ENCODE data around the gene PIK3R3. TPM values are rescaled to one million over a fixed set of nuclear protein-coding genes. Genes with fewer than 3 reads are reported as not detected.

The PIK3R3 gene
- total and polyA plus RNA-seq, 2 donors (not counting 3 experiments of a cell fraction or from before 2014, with no cell fraction given) = 7.5 to 14.3 TPM

GRCh38 chr1:46102769-46103476 lies 29.5 kb downstream of the PIK3R3 start:
- Histone ChIP-seq H3K27ac (ENCODE audit: insufficient read depth, low read depth, low read length) (no peak overlapping the region), H3K27me3 (ENCODE audit: control insufficient read depth in 2 of 2, insufficient read depth in 2 of 2, low read length in 2 of 2) (no peaks in the 10 kb centered on the region), H3K4me2 (ENCODE audit: insufficient read depth, low read length) (no peak overlapping the region), H3K9ac (replicated peaks; ENCODE audit: extremely low read depth, insufficient read depth, low read length) (no peak overlapping the region), H2AFZ (ENCODE audit: low read depth, low read length) (no peak overlapping the region), H3K79me2 (ENCODE audit: control insufficient read depth, insufficient read depth, low read length) (no peaks in the 10 kb centered on the region), H3K9me1 (replicated peaks; ENCODE audit: control insufficient read depth, extremely low read depth, insufficient read depth, low read length) (no peaks in the 10 kb centered on the region), H3K9me3 (replicated peaks; ENCODE audit: control insufficient read depth, insufficient read depth, low read length) (no peaks in the 10 kb centered on the region), H3K36me3 (ENCODE audit: control insufficient read depth in 2 of 2, extremely low read depth in 1 of 2, insufficient read depth in 2 of 2, low read length in 2 of 2) (no peaks in the 10 kb centered on the region), H3K4me3 (replicated peaks in 1 of 3; ENCODE audit: insufficient read depth in 1 of 3, low read depth in 1 of 3, low read length in 3 of 3) (no peak overlapping the region), H3K4me1 (ENCODE audit: control insufficient read depth, extremely low read depth, insufficient read depth, low read length) (no peaks in the 10 kb centered on the region), H4K20me1 (replicated peaks; ENCODE audit: control insufficient read depth, extremely low read depth, insufficient read depth, low read length) (no peaks in the 10 kb centered on the region)
- intact Hi-C loops (cut with micrococcal nuclease) = no loop called here
- no TSS peak for BruUV-seq (replicated peaks)
- dilution Hi-C loops (cut with MboI; ENCODE audit: extremely low pct_ligation_motif_present, low sequenced_read_pairs) = no loop called here
- FAIRE-seq (no peak), DNase-seq (ENCODE audit: low read depth, low spot score) (no peak)
- no peak for TF ChIP-seq CTCF (IDR thresholded peaks at IDR 0.05; ENCODE audit: extremely low read depth in 1 of 2, insufficient read depth in 1 of 2, low read depth in 1 of 2, low read length in 2 of 2)
- TF ChIP-seq JUN (IDR thresholded peaks at IDR 0.05; ENCODE audit: borderline replicate concordance, insufficient read depth, insufficient read length, low read depth) = peak; percentile 6
- ChIA-PET CTCF (interaction anchor here (0.6 kb wide), 1 partner anchor 32 kb away, joined by 5 read pairs; no protein-coding TSS in a partner anchor), POLR2A (no interaction called here)

- no peak overlapping the region for H3K9ac ChIP-seq (replicated peaks; ENCODE audit: extremely low read depth, insufficient read depth, low read length)
- no peaks in the 10 kb centered on the region for H3K36me3 ChIP-seq (ENCODE audit: control insufficient read depth in 2 of 2, extremely low read depth in 1 of 2, insufficient read depth in 2 of 2, low read length in 2 of 2)
- FAIRE-seq = no peak
- no peak for DNase-seq (ENCODE audit: low read depth, low spot score)
- H3K79me2 ChIP-seq (ENCODE audit: control insufficient read depth, insufficient read depth, low read length) = no peaks in the 10 kb centered on the region
- H3K27me3 ChIP-seq (ENCODE audit: control insufficient read depth in 2 of 2, insufficient read depth in 2 of 2, low read length in 2 of 2) = no peaks in the 10 kb centered on the region
- no peaks in the 10 kb centered on the region for H3K9me1 ChIP-seq (replicated peaks; ENCODE audit: control insufficient read depth, extremely low read depth, insufficient read depth, low read length)
- no peak overlapping the region for H3K4me2 ChIP-seq (ENCODE audit: insufficient read depth, low read length)
- BruUV-seq (replicated peaks) = no TSS peak
- dilution Hi-C loops (cut with MboI; ENCODE audit: extremely low pct_ligation_motif_present, low sequenced_read_pairs) = no loop called here
- no peak overlapping the region for H3K27ac ChIP-seq (ENCODE audit: insufficient read depth, low read depth, low read length)
- H3K4me1 ChIP-seq (ENCODE audit: control insufficient read depth, extremely low read depth, insufficient read depth, low read length) = no peaks in the 10 kb centered on the region
- TF ChIP-seq MAX (IDR thresholded peaks at IDR 0.05; ENCODE audit: insufficient read depth, insufficient read length) (no peak), JUN (IDR thresholded peaks at IDR 0.05; ENCODE audit: borderline replicate concordance, insufficient read depth, insufficient read length, low read depth) (no peak)
- H3K4me3 ChIP-seq (replicated peaks in 1 of 3; ENCODE audit: insufficient read depth in 1 of 3, low read depth in 1 of 3, low read length in 3 of 3) = no peak overlapping the region
- no peak overlapping the region for H2AFZ ChIP-seq (ENCODE audit: low read depth, low read length)
- intact Hi-C loops (cut with micrococcal nuclease) = no loop called here
- no peaks in the 10 kb centered on the region for H3K9me3 ChIP-seq (replicated peaks; ENCODE audit: control insufficient read depth, insufficient read depth, low read length)
- ChIA-PET POLR2A (no interaction called here), CTCF (no interaction called here)
- H4K20me1 ChIP-seq (replicated peaks; ENCODE audit: control insufficient read depth, extremely low read depth, insufficient read depth, low read length) = peaks cover 2% of the 10 kb centered on the region
Measured at GRCh38 chr1:46099215-46099614, 33.2 kb downstream of the PIK3R3 start.
